IPS-18a (cell line): ENCODE measurements around the gene DISP2.

ENCODE experiments used
- H3K27ac ChIP-seq: one replicate; pipeline ENCODE4 v1.5.1; 2013; ENCODE audit warnings: low read length
- H3K27me3 ChIP-seq: one replicate; pipeline ENCODE4 v1.6.1; 2013; ENCODE audit warnings: mild to moderate bottlenecking, low read length; ENCODE audit not compliant: control insufficient read depth, insufficient read depth
- H3K36me3 ChIP-seq: one replicate; pipeline ENCODE4 v1.6.1; 2013; ENCODE audit warnings: low read depth, low read length; ENCODE audit not compliant: control insufficient read depth
- H3K4me1 ChIP-seq: one replicate; pipeline ENCODE4 v1.6.1; 2013; ENCODE audit warnings: low read depth, low read length; ENCODE audit not compliant: control insufficient read depth
- H3K4me3 ChIP-seq: one replicate; pipeline ENCODE4 v1.5.1; 2013; ENCODE audit warnings: low read length
- H3K9ac ChIP-seq: one replicate; pipeline ENCODE4 v1.6.1; 2013; ENCODE audit warnings: mild to moderate bottlenecking, low read length, moderate library complexity
- H3K9me3 ChIP-seq: one replicate; pipeline ENCODE4 v1.6.1; 2013; ENCODE audit warnings: low read depth, low read length; ENCODE audit not compliant: control insufficient read depth

DISP2 gene

DNA sequence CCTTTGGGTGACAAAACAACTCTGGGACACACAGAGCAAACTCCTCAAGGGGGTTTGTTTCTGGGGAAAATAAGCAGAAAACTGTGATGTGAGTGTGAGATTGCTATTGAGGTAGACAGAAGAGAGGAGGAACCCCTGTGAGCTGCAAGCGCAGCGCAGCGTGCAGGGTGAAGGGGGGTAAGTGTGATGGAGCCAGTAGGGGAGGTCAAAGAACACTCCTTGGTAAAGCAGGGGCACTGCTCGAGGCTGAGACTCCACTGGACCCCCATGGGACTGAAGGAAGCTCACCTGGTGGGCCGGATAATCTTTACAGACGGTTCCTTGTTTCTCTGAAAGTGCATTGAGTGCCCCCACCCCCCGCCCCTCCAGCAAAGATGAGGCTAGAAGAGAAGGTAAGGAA, 27.0 kb upstream of the DISP2 start:
- Histone ChIP-seq H3K36me3 (no peaks in the 10 kb centered on the region), H3K27ac (no peak overlapping the region), H3K27me3 (peaks cover 9% of the 10 kb centered on the region), H3K9ac (no peak overlapping the region), H3K9me3 (no peaks in the 10 kb centered on the region), H3K4me3 (no peak overlapping the region), H3K4me1 (peaks cover 31% of the 10 kb centered on the region)

DNA sequence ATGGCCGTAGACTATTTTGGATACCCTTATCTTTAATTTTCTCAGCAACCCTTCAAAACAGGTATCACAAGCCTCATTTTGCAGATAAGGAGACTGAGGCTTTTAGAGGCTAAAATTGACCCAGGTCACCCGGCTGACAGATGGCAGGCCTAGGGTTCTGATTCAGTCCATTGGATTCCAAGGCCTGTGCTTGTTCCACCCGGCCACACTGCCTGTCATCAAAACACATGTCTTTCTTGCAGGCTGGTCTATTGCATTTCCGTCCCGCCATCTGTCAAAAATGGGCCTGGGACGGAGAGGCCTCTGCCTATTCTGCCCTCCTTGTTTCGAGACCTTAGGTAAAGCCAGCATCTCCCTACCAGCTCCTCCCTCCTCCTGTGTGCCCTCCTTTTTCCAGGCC, 26.4 kb upstream of the DISP2 start:
- Histone ChIP-seq H3K4me3 (no peak overlapping the region), H3K36me3 (no peaks in the 10 kb centered on the region), H3K9ac (no peak overlapping the region), H3K9me3 (no peaks in the 10 kb centered on the region), H3K27me3 (peaks cover 3% of the 10 kb centered on the region), H3K27ac (no peak overlapping the region), H3K4me1 (peaks cover 25% of the 10 kb centered on the region)

DNA sequence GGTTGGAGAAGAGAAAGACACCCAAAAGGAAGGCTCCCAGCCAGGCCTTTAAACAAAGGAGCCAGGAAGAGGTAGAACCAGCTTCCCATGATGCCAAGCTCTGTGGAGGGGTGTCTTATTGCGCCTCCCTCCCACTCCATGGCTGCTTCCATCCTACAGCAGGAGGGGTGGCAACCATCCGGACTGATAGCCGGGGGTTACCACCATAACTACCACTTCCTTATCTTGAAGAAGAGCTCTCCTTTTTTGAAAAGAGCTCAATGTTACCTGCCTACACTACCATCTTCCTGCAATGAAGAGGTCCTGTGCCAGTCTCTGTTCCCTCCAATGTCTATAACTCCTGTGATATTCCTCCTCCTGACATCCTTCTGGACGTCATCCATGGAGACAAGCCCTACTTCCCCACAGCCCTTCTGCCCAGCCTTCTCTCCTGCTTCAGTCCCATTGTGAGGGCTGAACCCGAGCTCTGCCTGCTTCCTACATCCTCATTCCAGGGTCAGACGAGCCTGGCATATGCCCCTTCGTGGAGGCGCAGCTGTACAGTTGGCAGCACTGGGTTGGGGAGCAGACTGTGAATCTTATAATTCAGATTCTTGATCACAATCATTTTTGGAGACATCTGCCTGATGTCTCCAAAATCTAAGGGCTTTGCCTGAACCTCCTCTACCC, 25.8 kb upstream of the DISP2 start:
- peaks cover 4% of the 10 kb centered on the region for H3K27me3 ChIP-seq
- no peaks in the 10 kb centered on the region for H3K9me3 ChIP-seq
- no peak overlapping the region for H3K27ac ChIP-seq
- no peak overlapping the region for H3K9ac ChIP-seq
- peaks cover 19% of the 10 kb centered on the region for H3K4me1 ChIP-seq
- no peak overlapping the region for H3K4me3 ChIP-seq
- no peaks in the 10 kb centered on the region for H3K36me3 ChIP-seq

DNA sequence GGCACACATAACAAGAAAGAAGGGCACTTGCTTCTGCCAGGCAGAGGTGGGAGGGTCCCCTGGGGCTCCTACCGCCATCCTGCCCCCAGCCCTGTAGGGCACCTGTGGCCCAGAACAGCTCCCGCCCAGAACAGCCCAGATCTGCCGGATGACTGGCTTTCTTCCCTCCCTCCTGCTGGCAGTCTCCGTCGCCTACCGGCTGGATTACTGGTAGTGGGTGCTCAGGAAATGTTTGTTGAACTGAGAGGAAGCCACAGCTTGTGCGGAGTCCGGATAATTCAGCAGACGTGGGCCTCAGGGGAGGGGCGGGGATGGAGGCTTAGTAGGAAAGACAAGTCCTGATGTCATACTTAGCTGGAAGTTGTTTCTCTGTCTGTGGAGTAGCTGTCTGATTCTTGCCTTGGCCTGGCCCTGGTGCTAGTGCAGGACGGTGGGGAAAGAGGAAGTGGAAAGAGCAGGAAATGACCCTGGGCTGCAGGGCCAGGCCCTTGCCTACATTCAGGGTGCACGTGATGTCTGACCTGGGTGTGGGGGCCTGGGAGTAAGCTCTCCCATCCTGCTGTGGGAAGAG, 24.0 kb upstream of the DISP2 start:
- peaks cover 6% of the 10 kb centered on the region for H3K27me3 ChIP-seq
- H3K4me1 ChIP-seq: peaks cover 1% of the 10 kb centered on the region
- no peak overlapping the region for H3K9ac ChIP-seq
- H3K36me3 ChIP-seq: no peaks in the 10 kb centered on the region
- H3K27ac ChIP-seq: no peak overlapping the region
- H3K9me3 ChIP-seq: no peaks in the 10 kb centered on the region
- no peak overlapping the region for H3K4me3 ChIP-seq

GRCh38 chr15:40334541-40334940, 23.5 kb upstream of the DISP2 start:
- H3K9ac ChIP-seq: no peak overlapping the region
- H3K4me1 ChIP-seq: no peaks in the 10 kb centered on the region
- no peak overlapping the region for H3K4me3 ChIP-seq
- no peaks in the 10 kb centered on the region for H3K9me3 ChIP-seq
- no peaks in the 10 kb centered on the region for H3K36me3 ChIP-seq
- no peak overlapping the region for H3K27ac ChIP-seq
- H3K27me3 ChIP-seq: peaks cover 6% of the 10 kb centered on the region

- Histone ChIP-seq H3K4me1 (no peaks in the 10 kb centered on the region), H3K9ac (no peak overlapping the region)
Measured at GRCh38 chr15:40334941-40335795, 22.9 kb upstream of the DISP2 start.

GRCh38 chr15:40335938-40336743, 21.9 kb upstream of the DISP2 start:
- H3K4me1 ChIP-seq: no peaks in the 10 kb centered on the region
- H3K9ac ChIP-seq: no peak overlapping the region
- H3K27ac ChIP-seq: no peak overlapping the region
- no peaks in the 10 kb centered on the region for H3K9me3 ChIP-seq
- H3K4me3 ChIP-seq: no peak overlapping the region
- peaks cover 6% of the 10 kb centered on the region for H3K27me3 ChIP-seq
- H3K36me3 ChIP-seq: no peaks in the 10 kb centered on the region

More at GRCh38 chr15:40334941-40335795, 22.9 kb upstream of the DISP2 start:
- peaks cover 6% of the 10 kb centered on the region for H3K27me3 ChIP-seq
- no peak overlapping the region for H3K27ac ChIP-seq
- H3K4me3 ChIP-seq: no peak overlapping the region
- no peaks in the 10 kb centered on the region for H3K36me3 ChIP-seq
- no peaks in the 10 kb centered on the region for H3K9me3 ChIP-seq

DNA sequence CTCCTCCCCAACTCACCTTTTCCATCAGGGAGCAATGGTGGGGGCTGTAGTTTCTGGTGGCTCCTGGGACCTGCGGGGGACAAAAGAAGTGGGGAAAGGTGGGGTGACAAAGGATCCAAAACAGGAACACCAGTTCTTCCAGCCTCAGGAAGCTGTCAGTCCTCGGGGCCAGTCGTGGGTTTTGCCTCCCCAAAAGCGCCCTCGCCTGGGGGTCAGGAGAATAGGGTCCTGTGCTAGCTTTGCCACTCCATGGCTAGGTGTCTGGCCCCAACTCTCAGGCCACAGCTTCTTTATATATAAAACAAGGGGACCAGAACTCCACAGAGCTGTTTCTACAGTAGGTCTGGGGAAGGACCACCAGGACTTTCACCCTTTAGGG, 21.3 kb upstream of the DISP2 start:
- H3K4me3 ChIP-seq: no peak overlapping the region
- H3K9me3 ChIP-seq: no peaks in the 10 kb centered on the region
- H3K27me3 ChIP-seq: peaks cover 6% of the 10 kb centered on the region
- H3K36me3 ChIP-seq: no peaks in the 10 kb centered on the region
- H3K27ac ChIP-seq: no peak overlapping the region
- no peaks in the 10 kb centered on the region for H3K4me1 ChIP-seq
- no peak overlapping the region for H3K9ac ChIP-seq

DNA sequence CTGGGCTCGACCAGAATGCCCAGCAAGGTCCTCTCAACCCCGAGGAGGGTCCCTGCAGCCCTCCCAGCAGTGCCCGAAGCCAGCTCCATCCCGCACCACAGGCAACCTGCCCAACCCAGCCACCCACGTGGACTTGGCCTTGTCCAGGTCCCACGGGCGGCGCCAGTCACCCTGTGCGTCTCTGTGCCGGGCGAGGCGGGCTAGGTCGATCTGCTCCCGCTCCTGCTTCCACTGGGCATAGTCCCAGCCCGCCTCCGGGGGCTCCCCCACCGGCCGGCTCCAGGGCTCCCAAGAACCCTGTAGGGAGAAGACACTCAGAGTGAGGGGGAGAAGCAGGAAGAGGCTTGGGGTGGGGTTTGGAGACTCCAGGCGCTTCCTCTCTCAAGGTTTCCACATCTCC, 20.4 kb upstream of the DISP2 start:
- H3K36me3 ChIP-seq: no peaks in the 10 kb centered on the region
- no peak overlapping the region for H3K27ac ChIP-seq
- H3K4me3 ChIP-seq: no peak overlapping the region
- no peaks in the 10 kb centered on the region for H3K9me3 ChIP-seq
- H3K9ac ChIP-seq: no peak overlapping the region
- H3K27me3 ChIP-seq: peaks cover 6% of the 10 kb centered on the region
- H3K4me1 ChIP-seq: no peaks in the 10 kb centered on the region

GRCh38 chr15:40338041-40338657, 19.9 kb upstream of the DISP2 start:
- Histone ChIP-seq H3K4me3 (no peak overlapping the region), H3K9me3 (no peaks in the 10 kb centered on the region), H3K27me3 (peaks cover 6% of the 10 kb centered on the region), H3K36me3 (no peaks in the 10 kb centered on the region), H3K4me1 (no peaks in the 10 kb centered on the region), H3K9ac (no peak overlapping the region), H3K27ac (no peak overlapping the region)
